Esophagus (tissue), 2 donors: ENCODE data around the gene CFAP90. TPM values are rescaled to one million over a fixed set of nuclear protein-coding genes. Genes with fewer than 3 reads are reported as not detected.

ENCODE experiments used
- H3K27ac ChIP-seq, 2 donors: one replicate each; pipeline ENCODE4 v1.5.1; 2013; ENCODE audit warnings: low read depth in 2 of 2, mild to moderate bottlenecking in 2 of 2, inconsistent platforms in 1 of 2, low read length in 1 of 2, moderate library complexity in 1 of 2
- H3K27me3 ChIP-seq, 2 donors: one replicate each; pipeline ENCODE4 v1.6.1; 2013; ENCODE audit warnings: low read length in 2 of 2, control low read depth in 1 of 2, mild to moderate bottlenecking in 1 of 2; ENCODE audit not compliant: insufficient read depth in 2 of 2, control insufficient read depth in 1 of 2
- H3K36me3 ChIP-seq, 2 donors: one replicate each; pipeline ENCODE4 v1.6.1; 2013; ENCODE audit warnings: low read length in 1 of 2; ENCODE audit not compliant: control insufficient read depth in 2 of 2, insufficient read depth in 2 of 2
- H3K4me1 ChIP-seq, 2 donors: one replicate each; pipeline ENCODE4 v1.6.1; 2013; ENCODE audit warnings: low read length in 1 of 2; ENCODE audit not compliant: control insufficient read depth in 2 of 2, insufficient read depth in 2 of 2
- H3K4me3 ChIP-seq, 2 donors: one replicate each; pipeline ENCODE4 v1.5.1; 2013; ENCODE audit warnings: low read length in 2 of 2, mild to moderate bottlenecking in 2 of 2, low read depth in 1 of 2, moderate library complexity in 1 of 2
- H3K9me3 ChIP-seq, 2 donors: one replicate each; pipeline ENCODE4 v1.6.1; 2013; ENCODE audit warnings: mild to moderate bottlenecking in 2 of 2, low read depth in 1 of 2, low read length in 1 of 2, moderate library complexity in 1 of 2; ENCODE audit not compliant: control insufficient read depth in 2 of 2, insufficient read depth in 1 of 2
- WGBS, 2 donors: extraction: QIAGEN DNeasy Blood & Tissue Kit; methylation state at CpG; one replicate each; pipeline ENCODE4 v1.1.7; 2013; 5-methylcytosine and 5-hydroxymethylcytosine counted together
- polyA plus RNA-seq, 2 donors: library from polyadenylated mRNA; stranded (reverse); fragments of 200-250 nt; gene quantifications; one replicate each; pipeline ENCODE4 v1.2.3, GENCODE V29; 2013
- donor health status: healthy with polysubstance abuse.
- donor health status: Bipolar disorder and iron deficiency.

The CFAP90 gene
- polyA plus RNA-seq, 2 donors: 0.06 TPM; not detected in 1

GRCh38 chr5:7814816-7815215 is 36.1 kb downstream of the CFAP90 start:
- Histone ChIP-seq H3K27me3 (no peaks in the 10 kb centered on the region), H3K4me3 (no peak overlapping the region), H3K27ac (no peak overlapping the region), H3K4me1 (no peaks in the 10 kb centered on the region), H3K9me3 (no peaks in the 10 kb centered on the region), H3K36me3 (no peaks in the 10 kb centered on the region)
- WGBS, 2 donors: 93 to 94% methylated on average over 10 of the region's 10 CpGs

- Histone ChIP-seq H3K27me3 (no peaks in the 10 kb centered on the region), H3K4me3 (no peak overlapping the region), H3K4me1 (no peaks in the 10 kb centered on the region), H3K27ac (no peak overlapping the region), H3K36me3 (no peaks in the 10 kb centered on the region), H3K9me3 (no peaks in the 10 kb centered on the region)
- WGBS, 2 donors: 84 to 85% methylated on average over 3 of the region's 3 CpGs
Measured at GRCh38 chr5:7813576-7813975, 37.4 kb downstream of the CFAP90 start.

GRCh38 chr5:7813007-7813406 is 37.9 kb downstream of the CFAP90 start:
- H3K27ac ChIP-seq: no peak overlapping the region
- no peak overlapping the region for H3K4me3 ChIP-seq
- no peaks in the 10 kb centered on the region for H3K36me3 ChIP-seq
- no peaks in the 10 kb centered on the region for H3K9me3 ChIP-seq
- H3K4me1 ChIP-seq: no peaks in the 10 kb centered on the region
- WGBS, 2 donors: 55 to 61% methylated on average over 2 of the region's 2 CpGs
- H3K27me3 ChIP-seq: no peaks in the 10 kb centered on the region

- H3K4me1 ChIP-seq: no peaks in the 10 kb centered on the region
- no peak overlapping the region for H3K4me3 ChIP-seq
- H3K36me3 ChIP-seq: no peaks in the 10 kb centered on the region
- H3K27me3 ChIP-seq: no peaks in the 10 kb centered on the region
- H3K9me3 ChIP-seq: no peaks in the 10 kb centered on the region
- WGBS, 2 donors: 75% methylated on average over 5 of the region's 5 CpGs
- no peak overlapping the region for H3K27ac ChIP-seq
Measured at GRCh38 chr5:7811715-7812114, 39.2 kb downstream of the CFAP90 start.

GRCh38 chr5:7808998-7809397 is 41.9 kb downstream of the CFAP90 start:
- Histone ChIP-seq H3K4me3 (no peak overlapping the region), H3K4me1 (no peaks in the 10 kb centered on the region), H3K9me3 (no peaks in the 10 kb centered on the region), H3K27me3 (no peaks in the 10 kb centered on the region), H3K27ac (no peak overlapping the region), H3K36me3 (no peaks in the 10 kb centered on the region)
- WGBS, 2 donors: 88% methylated on average over 4 of the region's 4 CpGs

GRCh38 chr5:7805379-7805778 is 45.6 kb downstream of the CFAP90 start:
- Histone ChIP-seq H3K27me3 (no peaks in the 10 kb centered on the region), H3K4me3 (no peak overlapping the region), H3K36me3 (no peaks in the 10 kb centered on the region), H3K27ac (no peak overlapping the region), H3K4me1 (no peaks in the 10 kb centered on the region), H3K9me3 (no peaks in the 10 kb centered on the region)
- 88 to 91% methylated on average over 2 of the region's 2 CpGs for WGBS, 2 donors

GRCh38 chr5:7803937-7804336 is 47.0 kb downstream of the CFAP90 start:
- Histone ChIP-seq H3K4me1 (no peaks in the 10 kb centered on the region), H3K27ac (no peak overlapping the region), H3K4me3 (no peak overlapping the region), H3K9me3 (no peaks in the 10 kb centered on the region), H3K36me3 (no peaks in the 10 kb centered on the region), H3K27me3 (no peaks in the 10 kb centered on the region)
- 51 to 68% methylated on average over 2 of the region's 2 CpGs for WGBS, 2 donors

GRCh38 chr5:7802855-7803254 is 48.1 kb downstream of the CFAP90 start:
- Histone ChIP-seq H3K27ac (no peak overlapping the region), H3K36me3 (no peaks in the 10 kb centered on the region), H3K4me1 (no peaks in the 10 kb centered on the region), H3K4me3 (no peak overlapping the region), H3K9me3 (no peaks in the 10 kb centered on the region), H3K27me3 (no peaks in the 10 kb centered on the region)
- 81% methylated on average over 6 of the region's 6 CpGs for WGBS, 2 donors

- H3K27me3 ChIP-seq: no peaks in the 10 kb centered on the region
- H3K36me3 ChIP-seq: no peaks in the 10 kb centered on the region
- H3K27ac ChIP-seq: no peak overlapping the region
- WGBS, 2 donors: 84 to 86% methylated on average over 14 of the region's 14 CpGs
- no peak overlapping the region for H3K4me3 ChIP-seq
- no peaks in the 10 kb centered on the region for H3K4me1 ChIP-seq
- no peaks in the 10 kb centered on the region for H3K9me3 ChIP-seq
Measured at GRCh38 chr5:7801891-7802614, 48.9 kb downstream of the CFAP90 start.

- H3K27ac ChIP-seq: no peak overlapping the region
- H3K27me3 ChIP-seq: no peaks in the 10 kb centered on the region
- H3K4me1 ChIP-seq: no peaks in the 10 kb centered on the region
- H3K9me3 ChIP-seq: no peaks in the 10 kb centered on the region
- H3K36me3 ChIP-seq: no peaks in the 10 kb centered on the region
- 43 to 57% methylated on average over 3 of the region's 3 CpGs for WGBS, 2 donors
- H3K4me3 ChIP-seq: no peak overlapping the region
Measured at GRCh38 chr5:7795306-7795705, 55.6 kb downstream of the CFAP90 start.
